SK-N-SH (cell line): Measurements from ENCODE around the gene SLC5A1. TPM values are rescaled to one million over a fixed set of nuclear protein-coding genes. Genes with fewer than 3 reads are reported as not detected.

Source experiments
- CTCF ChIA-PET: fragments of 300-600, 350-600 bp; formaldehyde crosslinking; extraction: SDS; loops from one replicate; lab custom pipeline; 2021; lab: Yijun Ruan, JAX
- POLR2A ChIA-PET: fragments of 350-600 bp; sonication (Branson Sonifier 250); formaldehyde crosslinking; extraction: SDS; loops from one replicate; lab custom pipeline; 2020; ENCODE audit warnings: antibody characterized with exemption, inconsistent platforms; lab: Yijun Ruan, JAX
- DNase-seq: peaks from one replicate; pipeline ENCODE4 v3.0.0; 2012
- H2AFZ ChIP-seq: fragments of 200-600 bp; sonication (generic); 2 replicates; pipeline ENCODE4 v1.8.1; 2016; ENCODE audit warnings: antibody characterized with exemption, mild to moderate bottlenecking, low read depth
- H3F3A ChIP-seq: fragments of 200-600 bp; sonication (generic); replicated peaks from 2 replicates; pipeline ENCODE3; 2016; ENCODE audit warnings: antibody characterized with exemption, mild to moderate bottlenecking; ENCODE audit not compliant: insufficient read depth
- H3K27ac ChIP-seq, 2 experiments: fragments of 200-500 bp in 1 of 2; fragments of 200-600 bp in 1 of 2; sonication (Bioruptor generic) in 1 of 2; sonication (generic), shearing (Covaris generic) in 1 of 2; 2 replicates each; pipeline versions ENCODE4 v1.5.1 to v1.6.1; 2014 to 2016; ENCODE audit warnings: low read depth in 2 of 2, inconsistent platforms in 1 of 2, low read length in 1 of 2, mild to moderate bottlenecking in 1 of 2, mixed read lengths in 1 of 2
- H3K27me3 ChIP-seq: fragments of 200-600 bp; sonication (generic), shearing (Covaris generic); 2 replicates; pipeline ENCODE4 v1.6.1; 2016; ENCODE audit warnings: mixed run types; ENCODE audit not compliant: insufficient read depth
- H3K36me3 ChIP-seq, 2 experiments: fragments of 200-500 bp in 1 of 2; fragments of 200-600 bp in 1 of 2; sonication (Bioruptor generic) in 1 of 2; sonication (generic) in 1 of 2; replicated peaks in 1 of 2; 2 replicates each; pipeline versions ENCODE3 to v1.5.1; 2014 to 2016; ENCODE audit warnings: low read length in 1 of 2, mild to moderate bottlenecking in 1 of 2; ENCODE audit not compliant: insufficient read depth in 2 of 2, control insufficient read depth in 1 of 2
- H3K4me1 ChIP-seq, 2 experiments: fragments of 200-500 bp in 1 of 2; fragments of 200-600 bp in 1 of 2; sonication (Bioruptor generic) in 1 of 2; sonication (generic), shearing (Covaris generic) in 1 of 2; 2 replicates each; pipeline versions ENCODE4 v1.5.1 to v1.6.1; 2014 to 2016; ENCODE audit warnings: low read depth in 1 of 2, low read length in 1 of 2, mixed run types in 1 of 2; ENCODE audit not compliant: insufficient read depth in 2 of 2, control insufficient read depth in 1 of 2
- H3K4me2 ChIP-seq: fragments of 200-600 bp; sonication (generic), shearing (Covaris generic); 2 replicates; pipeline ENCODE4 v1.6.1; 2017; ENCODE audit warnings: mixed run types
- H3K4me3 ChIP-seq, 2 experiments: fragments of 200-500 bp in 1 of 2; fragments of 200-600 bp in 1 of 2; sonication (Bioruptor generic) in 1 of 2; sonication (generic), shearing (Covaris generic) in 1 of 2; 2 replicates each; pipeline versions ENCODE4 v1.5.1 to v1.8.1; 2014 to 2016; ENCODE audit warnings: low read depth in 2 of 2, inconsistent platforms in 1 of 2, low read length in 1 of 2, mild to moderate bottlenecking in 1 of 2, mixed read lengths in 1 of 2, moderate library complexity in 1 of 2
- H3K79me2 ChIP-seq: fragments of 200-600 bp; sonication (generic); 2 replicates; pipeline ENCODE4 v1.8.1; 2017; ENCODE audit warnings: mild to moderate bottlenecking; ENCODE audit not compliant: insufficient read depth
- H3K9ac ChIP-seq: fragments of 200-600 bp; sonication (generic); 2 replicates; pipeline ENCODE4 v1.6.1; 2017; ENCODE audit warnings: mixed run types
- H3K9me2 ChIP-seq: fragments of 200-600 bp; sonication (generic); 2 replicates; pipeline ENCODE4 v1.6.1; 2017; ENCODE audit warnings: mixed run types
- H3K9me3 ChIP-seq: fragments of 200-600 bp; sonication (generic); 2 replicates; pipeline ENCODE4 v1.6.1; 2017; ENCODE audit warnings: mixed run types, mild to moderate bottlenecking, moderate library complexity
- H4K20me1 ChIP-seq: fragments of 200-600 bp; sonication (generic); 2 replicates; pipeline ENCODE4 v1.6.1; 2017; ENCODE audit warnings: mild to moderate bottlenecking, mixed run types; ENCODE audit not compliant: insufficient read depth
- CHD2 ChIP-seq: fragments of 150-350 bp; IDR thresholded peaks from 2 replicates; pipeline ENCODE4 v1.6.1; 2018; ENCODE audit warnings: low read length; ENCODE audit not compliant: partially characterized antibody
- EP300 ChIP-seq, 2 experiments: IDR thresholded peaks; 2 replicates each; pipeline versions ENCODE4 v1.4.0 to v1.6.1; 2012; ENCODE audit warnings: borderline replicate concordance in 1 of 2, low read depth in 1 of 2, low read length in 1 of 2
- EZH2phosphoT487 ChIP-seq: fragments of 200-600 bp; sonication (generic); IDR thresholded peaks from 2 replicates; pipeline ENCODE4 v1.6.1; 2017; ENCODE audit warnings: low read depth, mixed run types, mild to moderate bottlenecking, antibody characterized with exemption, moderate library complexity, borderline replicate concordance
- FOSL2 ChIP-seq: IDR thresholded peaks from 2 replicates; pipeline ENCODE4 v1.4.0; 2012; ENCODE audit warnings: low read depth, mild to moderate bottlenecking, moderate library complexity, borderline replicate concordance
- FOXJ3 ChIP-seq: sonication (generic); formaldehyde crosslinking; IDR thresholded peaks from 2 replicates; pipeline ENCODE4 v1.5.1; 2020; ENCODE audit warnings: mild to moderate bottlenecking, missing genetic modification reagents
- FOXM1 ChIP-seq: IDR thresholded peaks from 2 replicates; pipeline ENCODE4 v1.4.0; 2012; ENCODE audit warnings: low read depth, mild to moderate bottlenecking
- GABPA ChIP-seq: IDR thresholded peaks from 2 replicates; pipeline ENCODE4 v1.4.0; 2012; ENCODE audit warnings: low read depth, mild to moderate bottlenecking
- NFIC ChIP-seq: IDR thresholded peaks from 2 replicates; pipeline ENCODE4 v1.4.0; 2012; ENCODE audit warnings: borderline replicate concordance
- POLR2AphosphoS5 ChIP-seq: IDR thresholded peaks from 2 replicates; pipeline ENCODE4 v1.6.1; 2012; ENCODE audit warnings: low read depth, low read length
- RCOR1 ChIP-seq: fragments of 150-350 bp; IDR thresholded peaks from 2 replicates; pipeline ENCODE4 v1.6.1; 2017; ENCODE audit warnings: antibody characterized with exemption, low read length
- SIN3A ChIP-seq: IDR thresholded peaks from 2 replicates; pipeline ENCODE4 v1.6.1; 2012; ENCODE audit warnings: low read depth, mild to moderate bottlenecking, low read length, moderate library complexity, borderline replicate concordance
- TCF12 ChIP-seq: IDR thresholded peaks from 2 replicates; pipeline ENCODE4 v1.4.0; 2012
- TEAD4 ChIP-seq: IDR thresholded peaks from 2 replicates; pipeline ENCODE4 v1.4.0; 2012; ENCODE audit warnings: mild to moderate bottlenecking, borderline replicate concordance; ENCODE audit not compliant: insufficient read depth
- YY1 ChIP-seq: IDR thresholded peaks from 2 replicates; pipeline ENCODE4 v1.4.0; 2012; ENCODE audit warnings: low read depth, mild to moderate bottlenecking
- WGBS: methylation state at CpG from one replicate; pipeline ENCODE4 v1.1.6; 2017; ENCODE audit warnings: low lambda C conversion rate; 5-methylcytosine and 5-hydroxymethylcytosine counted together
- polyA plus RNA-seq, 3 experiments: library from polyadenylated mRNA; depleted of rRNA; stranded (reverse); fragments of >200 nt; gene quantifications; 2 replicates each; pipeline ENCODE4 v1.2.3, GENCODE V29; 2012
- TF ChIP-seq, protein P1 (sequence below): fragments of 150-350 bp; IDR thresholded peaks from 2 replicates; pipeline ENCODE4 v1.6.1; 2017; ENCODE audit warnings: antibody characterized with exemption, low read length, low read depth, borderline replicate concordance
- TF ChIP-seq, protein P2 (sequence below): IDR thresholded peaks from 2 replicates; pipeline ENCODE4 v1.4.0; 2012; ENCODE audit warnings: low read depth, borderline replicate concordance

Gene SLC5A1
- polyA plus RNA-seq, 1 of the 3 experiments (the other 2 are of a cell fraction) = not detected

DNA sequence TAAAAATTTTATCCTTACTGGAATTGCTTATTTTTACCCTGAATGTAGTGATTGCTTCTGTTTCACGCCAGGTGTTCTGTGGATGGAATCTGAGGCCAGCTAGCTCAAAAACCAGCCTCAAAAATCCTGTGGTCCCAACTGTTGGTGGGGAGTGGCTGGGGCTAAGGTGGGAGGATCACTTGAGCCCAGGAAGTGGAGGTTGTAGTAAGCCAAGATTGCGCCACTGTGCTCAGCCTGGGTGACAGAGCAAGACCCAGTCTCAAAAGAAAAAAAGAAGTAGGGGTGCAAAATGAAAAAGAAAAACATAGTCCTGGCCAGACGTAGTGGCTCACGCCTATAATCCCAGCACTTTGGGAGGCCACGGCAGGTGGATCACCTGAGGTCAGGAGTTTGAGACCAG lies 27.0 kb upstream of the SLC5A1 start:
- Histone ChIP-seq H3K9me3 (peaks cover 9% of the 10 kb centered on the region; the same call in 1 of the 2 replicates), H3K4me1 (no peaks in the 10 kb centered on the region), H3K9ac (no peak overlapping the region)
- 26% methylated on average over 5 of the region's 5 CpGs for WGBS
- TF ChIP-seq NFIC = no peak
- TF ChIP-seq FOXM1 = no peak
- no peak for TF ChIP-seq TEAD4
- TF ChIP-seq TCF12 = no peak
- no peak for TF ChIP-seq YY1
- TF ChIP-seq EP300 (IDR thresholded peaks at IDR 0.05; ENCODE audit: borderline replicate concordance in 1 of 2, low read depth in 1 of 2, low read length in 1 of 2) = no peak
- no peak for TF ChIP-seq CHD2
- TF ChIP-seq POLR2AphosphoS5 = no peak
- TF ChIP-seq GABPA = no peak
- no peak for TF ChIP-seq SIN3A
- no peak for TF ChIP-seq RCOR1
- no peak for TF ChIP-seq FOXJ3 (CRISPR knock-in tag)
- TF ChIP-seq FOSL2 = no peak
- no peak for TF ChIP-seq EZH2phosphoT487
- TF ChIP-seq, all 33 proteins: peak for 0
- H3K9me2 ChIP-seq = no peaks in the 10 kb centered on the region
- peaks cover 6% of the 10 kb centered on the region for H3F3A ChIP-seq
- CTCF ChIA-PET = interaction anchor here (0.6 to 1.3 kb wide), 4 partner anchors 20 to 110 kb away, joined by 3 read pairs; no protein-coding TSS in a partner anchor
- H3K79me2 ChIP-seq = no peaks in the 10 kb centered on the region
- no peak overlapping the region for H3K27ac ChIP-seq
- H3K4me2 ChIP-seq = no peak overlapping the region
- H2AFZ ChIP-seq = no peak overlapping the region
- no peaks in the 10 kb centered on the region for H3K27me3 ChIP-seq
- H4K20me1 ChIP-seq = no peaks in the 10 kb centered on the region
- DNase-seq = no peak
- no peaks in the 10 kb centered on the region for H3K36me3 ChIP-seq
- POLR2A ChIA-PET = no interaction called here
- H3K4me3 ChIP-seq = no peak overlapping the region

DNA sequence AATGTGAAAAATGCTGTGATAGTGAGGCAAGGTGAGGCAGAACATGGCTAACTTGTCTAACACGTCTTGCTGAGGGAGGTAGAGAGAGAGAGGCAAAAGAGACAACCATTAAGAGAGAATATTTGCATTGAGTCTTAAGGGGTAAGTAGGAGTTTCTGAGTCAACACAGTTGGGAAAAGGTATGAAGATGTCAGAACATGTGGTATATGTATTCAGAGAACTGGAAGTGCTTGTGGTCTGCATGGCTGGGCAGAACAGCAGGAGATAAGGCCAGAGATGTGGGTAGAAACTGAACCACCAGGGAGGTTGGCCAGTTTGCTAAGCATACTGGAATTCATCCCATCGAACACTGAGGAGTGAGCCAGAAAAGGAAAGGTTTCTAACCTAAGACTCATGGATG lies 25.0 kb upstream of the SLC5A1 start:
- H3K9me2 ChIP-seq = no peaks in the 10 kb centered on the region
- CTCF ChIA-PET = no interaction called here
- H3K27ac ChIP-seq = no peak overlapping the region
- H3K4me1 ChIP-seq = no peaks in the 10 kb centered on the region
- no peaks in the 10 kb centered on the region for H3K27me3 ChIP-seq
- POLR2A ChIA-PET = no interaction called here
- TF ChIP-seq, protein P1, sequence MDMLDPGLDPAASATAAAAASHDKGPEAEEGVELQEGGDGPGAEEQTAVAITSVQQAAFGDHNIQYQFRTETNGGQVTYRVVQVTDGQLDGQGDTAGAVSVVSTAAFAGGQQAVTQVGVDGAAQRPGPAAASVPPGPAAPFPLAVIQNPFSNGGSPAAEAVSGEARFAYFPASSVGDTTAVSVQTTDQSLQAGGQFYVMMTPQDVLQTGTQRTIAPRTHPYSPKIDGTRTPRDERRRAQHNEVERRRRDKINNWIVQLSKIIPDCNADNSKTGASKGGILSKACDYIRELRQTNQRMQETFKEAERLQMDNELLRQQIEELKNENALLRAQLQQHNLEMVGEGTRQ = no peak
- TF ChIP-seq, protein P2, sequence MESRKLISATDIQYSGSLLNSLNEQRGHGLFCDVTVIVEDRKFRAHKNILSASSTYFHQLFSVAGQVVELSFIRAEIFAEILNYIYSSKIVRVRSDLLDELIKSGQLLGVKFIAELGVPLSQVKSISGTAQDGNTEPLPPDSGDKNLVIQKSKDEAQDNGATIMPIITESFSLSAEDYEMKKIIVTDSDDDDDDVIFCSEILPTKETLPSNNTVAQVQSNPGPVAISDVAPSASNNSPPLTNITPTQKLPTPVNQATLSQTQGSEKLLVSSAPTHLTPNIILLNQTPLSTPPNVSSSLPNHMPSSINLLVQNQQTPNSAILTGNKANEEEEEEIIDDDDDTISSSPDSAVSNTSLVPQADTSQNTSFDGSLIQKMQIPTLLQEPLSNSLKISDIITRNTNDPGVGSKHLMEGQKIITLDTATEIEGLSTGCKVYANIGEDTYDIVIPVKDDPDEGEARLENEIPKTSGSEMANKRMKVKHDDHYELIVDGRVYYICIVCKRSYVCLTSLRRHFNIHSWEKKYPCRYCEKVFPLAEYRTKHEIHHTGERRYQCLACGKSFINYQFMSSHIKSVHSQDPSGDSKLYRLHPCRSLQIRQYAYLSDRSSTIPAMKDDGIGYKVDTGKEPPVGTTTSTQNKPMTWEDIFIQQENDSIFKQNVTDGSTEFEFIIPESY = no peak
- 2% methylated on average over 2 of the region's 2 CpGs for WGBS
- H3K9me3 ChIP-seq = peaks cover 8% of the 10 kb centered on the region; the same call in 1 of the 2 replicates
- H4K20me1 ChIP-seq = no peaks in the 10 kb centered on the region
- no peaks in the 10 kb centered on the region for H3K79me2 ChIP-seq
- no peak for DNase-seq
- H3K4me2 ChIP-seq = no peak overlapping the region
- no peaks in the 10 kb centered on the region for H3K36me3 ChIP-seq
- no peak overlapping the region for H3K4me3 ChIP-seq
- H2AFZ ChIP-seq = no peak overlapping the region
- no peak overlapping the region for H3K9ac ChIP-seq
- H3F3A ChIP-seq = peaks cover 6% of the 10 kb centered on the region
